Tibial nerve (tissue), 3 donors: Measurements from ENCODE around the gene CDC42EP2.

Experiments used
- POLR2A ChIP-seq, 2 donors: fragments of 450-650 bp; IDR thresholded peaks; one replicate each; pipeline ENCODE4 v1.6.1; 2017; ENCODE audit warnings: antibody characterized with exemption in 2 of 2, mild to moderate bottlenecking in 2 of 2, moderate library complexity in 2 of 2
- TF ChIP-seq, protein P1 (sequence below), 5 experiments: fragments of 200-600 bp in 3 of 5; fragments of 450-650 bp in 2 of 5; sonication (generic) in 3 of 5; IDR thresholded peaks; one replicate each; pipeline ENCODE4 v1.5.1; 2016 to 2019; ENCODE audit warnings: antibody characterized with exemption in 5 of 5, mild to moderate bottlenecking in 3 of 5, moderate library complexity in 2 of 5

- TF ChIP-seq, protein P1, sequence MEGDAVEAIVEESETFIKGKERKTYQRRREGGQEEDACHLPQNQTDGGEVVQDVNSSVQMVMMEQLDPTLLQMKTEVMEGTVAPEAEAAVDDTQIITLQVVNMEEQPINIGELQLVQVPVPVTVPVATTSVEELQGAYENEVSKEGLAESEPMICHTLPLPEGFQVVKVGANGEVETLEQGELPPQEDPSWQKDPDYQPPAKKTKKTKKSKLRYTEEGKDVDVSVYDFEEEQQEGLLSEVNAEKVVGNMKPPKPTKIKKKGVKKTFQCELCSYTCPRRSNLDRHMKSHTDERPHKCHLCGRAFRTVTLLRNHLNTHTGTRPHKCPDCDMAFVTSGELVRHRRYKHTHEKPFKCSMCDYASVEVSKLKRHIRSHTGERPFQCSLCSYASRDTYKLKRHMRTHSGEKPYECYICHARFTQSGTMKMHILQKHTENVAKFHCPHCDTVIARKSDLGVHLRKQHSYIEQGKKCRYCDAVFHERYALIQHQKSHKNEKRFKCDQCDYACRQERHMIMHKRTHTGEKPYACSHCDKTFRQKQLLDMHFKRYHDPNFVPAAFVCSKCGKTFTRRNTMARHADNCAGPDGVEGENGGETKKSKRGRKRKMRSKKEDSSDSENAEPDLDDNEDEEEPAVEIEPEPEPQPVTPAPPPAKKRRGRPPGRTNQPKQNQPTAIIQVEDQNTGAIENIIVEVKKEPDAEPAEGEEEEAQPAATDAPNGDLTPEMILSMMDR (IDR thresholded peaks at IDR 0.05), result no peak
- TF ChIP-seq POLR2A (IDR thresholded peaks at IDR 0.05), result no peak
Measured at GRCh38 chr11:65287601-65288000, 27.1 kb upstream of the CDC42EP2 start.
